Thyroid gland (tissue), 4 donors: Measurements from ENCODE around the gene SP140. TPM values are rescaled to one million over a fixed set of nuclear protein-coding genes. Genes with fewer than 3 reads are reported as not detected.
"Not testable (repeated sequence)": the region's sequence is repeated elsewhere in the genome, so short reads cannot be mapped to it uniquely, and the experiment has no call there.

Experiments
- DNase-seq, 2 donors: peaks; one replicate each; pipeline ENCODE4 v3.0.0-alpha.2; 2019
- H3K27ac ChIP-seq, 3 donors: fragments of 200-600 bp; sonication (generic); 1 replicate in 2 of 3; 2 replicates in 1 of 3; pipeline ENCODE4 v1.5.1; 2016 to 2019; ENCODE audit warnings: mild to moderate bottlenecking in 1 of 3, moderate library complexity in 1 of 3
- H3K27me3 ChIP-seq: fragments of 200-600 bp; sonication (generic); one replicate; pipeline ENCODE4 v1.5.1; 2019
- H3K36me3 ChIP-seq, 2 donors: fragments of 200-600 bp; sonication (generic); one replicate each; pipeline ENCODE4 v1.5.1; 2016 to 2019
- H3K4me1 ChIP-seq, 2 donors: fragments of 200-600 bp; sonication (generic); one replicate each; pipeline ENCODE4 v1.5.1; 2017 to 2019
- H3K4me3 ChIP-seq, 3 donors: fragments of 200-600 bp; sonication (generic); replicated peaks in 1 of 3; 1 replicate in 2 of 3; 2 replicates in 1 of 3; pipeline ENCODE4 v1.5.1; 2016; ENCODE audit warnings: mild to moderate bottlenecking in 1 of 3
- H3K9me3 ChIP-seq: fragments of 200-600 bp; sonication (generic); one replicate; pipeline ENCODE4 v1.5.1; 2017
- POLR2A ChIP-seq, 2 donors: fragments of 450-650 bp; IDR thresholded peaks; one replicate each; pipeline ENCODE4 v1.6.1; 2017; ENCODE audit warnings: antibody characterized with exemption in 2 of 2, mild to moderate bottlenecking in 2 of 2, moderate library complexity in 1 of 2
- WGBS, 2 donors: methylation state at CpG; one replicate each; pipeline ENCODE4 v1.1.5; 2017; 5-methylcytosine and 5-hydroxymethylcytosine counted together
- intact Hi-C: fragments of 100-400 bp; cut with DNase I; formaldehyde crosslinking; loops from one replicate; pipeline ENCODE4 v1.15.1; 2023
- total RNA-seq, 4 donors: library from RNA; depleted of rRNA; stranded (reverse); fragments of >200 nt; gene quantifications; one replicate each; pipeline ENCODE4 v1.2.3, GENCODE V29; 2016
- TF ChIP-seq, protein P1 (sequence below), 6 experiments: fragments of 200-600 bp in 3 of 6; fragments of 450-650 bp in 3 of 6; sonication (generic) in 3 of 6; IDR thresholded peaks; one replicate each; pipeline ENCODE4 v1.5.1; 2016 to 2019; ENCODE audit warnings: antibody characterized with exemption in 6 of 6, mild to moderate bottlenecking in 2 of 6, inconsistent platforms in 1 of 6, moderate library complexity in 1 of 6

Gene SP140
- total RNA-seq, 4 donors from 2014 or later, result 0.58 to 1.2 (median 0.95) TPM

DNA sequence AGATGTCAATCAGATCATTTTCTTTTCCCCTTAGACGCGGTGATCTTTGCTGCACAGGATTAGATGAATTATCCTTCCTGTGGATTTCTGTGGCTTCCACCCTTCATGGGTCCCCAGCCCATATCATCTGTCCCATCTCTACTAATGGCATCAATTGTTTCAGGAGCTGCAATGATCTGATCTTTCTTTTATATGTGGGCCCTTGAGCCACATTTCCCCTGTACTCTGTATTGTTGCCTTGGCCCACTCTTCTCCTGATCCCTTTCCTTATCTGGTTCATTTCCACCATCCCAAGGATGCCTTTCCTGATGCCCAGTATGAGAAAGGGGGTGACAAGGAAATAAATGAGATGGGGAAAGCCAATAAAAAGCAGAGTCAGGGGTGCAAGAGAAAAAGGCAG lies 24.7 kb downstream of the SP140 start:
- WGBS, 2 donors, result 62 to 71% methylated on average over 2 of the region's 2 CpGs
- no peaks in the 10 kb centered on the region for H3K4me1 ChIP-seq
- TF ChIP-seq POLR2A (IDR thresholded peaks at IDR 0.05), result no peak
- TF ChIP-seq, protein P1, sequence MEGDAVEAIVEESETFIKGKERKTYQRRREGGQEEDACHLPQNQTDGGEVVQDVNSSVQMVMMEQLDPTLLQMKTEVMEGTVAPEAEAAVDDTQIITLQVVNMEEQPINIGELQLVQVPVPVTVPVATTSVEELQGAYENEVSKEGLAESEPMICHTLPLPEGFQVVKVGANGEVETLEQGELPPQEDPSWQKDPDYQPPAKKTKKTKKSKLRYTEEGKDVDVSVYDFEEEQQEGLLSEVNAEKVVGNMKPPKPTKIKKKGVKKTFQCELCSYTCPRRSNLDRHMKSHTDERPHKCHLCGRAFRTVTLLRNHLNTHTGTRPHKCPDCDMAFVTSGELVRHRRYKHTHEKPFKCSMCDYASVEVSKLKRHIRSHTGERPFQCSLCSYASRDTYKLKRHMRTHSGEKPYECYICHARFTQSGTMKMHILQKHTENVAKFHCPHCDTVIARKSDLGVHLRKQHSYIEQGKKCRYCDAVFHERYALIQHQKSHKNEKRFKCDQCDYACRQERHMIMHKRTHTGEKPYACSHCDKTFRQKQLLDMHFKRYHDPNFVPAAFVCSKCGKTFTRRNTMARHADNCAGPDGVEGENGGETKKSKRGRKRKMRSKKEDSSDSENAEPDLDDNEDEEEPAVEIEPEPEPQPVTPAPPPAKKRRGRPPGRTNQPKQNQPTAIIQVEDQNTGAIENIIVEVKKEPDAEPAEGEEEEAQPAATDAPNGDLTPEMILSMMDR (IDR thresholded peaks at IDR 0.05), result no peak

DNA sequence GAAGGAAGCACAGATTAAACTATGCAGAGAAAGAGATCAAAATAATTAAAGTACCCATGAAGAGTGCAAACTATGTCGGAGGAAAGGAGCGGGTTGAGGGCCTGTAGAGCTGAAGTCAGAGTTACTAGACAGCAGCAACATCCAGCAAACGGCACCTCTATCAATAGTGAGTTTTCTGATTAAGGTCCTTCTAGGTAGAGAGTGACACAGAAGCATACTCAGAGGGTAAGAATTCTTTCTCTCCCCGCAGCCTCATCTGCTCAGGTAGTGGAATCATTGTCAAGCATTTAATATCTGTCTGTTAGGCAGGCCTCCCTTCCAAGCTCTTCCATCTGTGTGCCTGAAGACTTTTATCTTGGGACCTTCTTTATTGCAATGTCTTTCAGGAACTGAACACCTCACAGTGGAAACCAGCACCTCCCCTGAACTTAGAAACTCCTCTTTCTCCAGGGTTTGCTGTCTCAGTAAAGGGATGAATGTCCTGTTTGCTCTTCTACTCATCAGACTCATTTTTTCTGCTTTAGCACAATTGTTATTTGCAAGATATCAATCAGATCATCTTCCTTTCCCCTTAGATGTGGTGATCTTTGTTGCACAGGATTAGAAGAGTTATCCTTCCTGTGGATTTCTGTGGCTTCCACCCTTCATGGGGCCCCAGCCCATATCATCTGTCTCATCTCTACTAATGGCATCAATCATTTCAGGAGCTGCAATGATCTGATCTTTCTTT lies 28.8 kb downstream of the SP140 start:
- DNase-seq, result no peak
- H3K4me1 ChIP-seq, result no peaks in the 10 kb centered on the region
- H3K9me3 ChIP-seq, result no peaks in the 10 kb centered on the region
- intact Hi-C loops, result no loop called here
- no peaks in the 10 kb centered on the region for H3K27me3 ChIP-seq
- H3K36me3 ChIP-seq, result no peaks in the 10 kb centered on the region
- H3K27ac ChIP-seq, result no peak overlapping the region
- no peak for TF ChIP-seq POLR2A (IDR thresholded peaks at IDR 0.05)
- TF ChIP-seq, protein P1 (IDR thresholded peaks at IDR 0.05), result no peak
- 78 to 83% methylated on average over 4 of the region's 4 CpGs for WGBS, 2 donors
- no peak overlapping the region for H3K4me3 ChIP-seq

More for the DNA sequence above, 24.7 kb downstream of the SP140 start:
- intact Hi-C loops, result no loop called here
- H3K27ac ChIP-seq, result no peak overlapping the region
- H3K9me3 ChIP-seq, result no peaks in the 10 kb centered on the region
- no peaks in the 10 kb centered on the region for H3K27me3 ChIP-seq
- H3K36me3 ChIP-seq, result no peaks in the 10 kb centered on the region
- DNase-seq, result no peak
- H3K4me3 ChIP-seq, result no peak overlapping the region

DNA sequence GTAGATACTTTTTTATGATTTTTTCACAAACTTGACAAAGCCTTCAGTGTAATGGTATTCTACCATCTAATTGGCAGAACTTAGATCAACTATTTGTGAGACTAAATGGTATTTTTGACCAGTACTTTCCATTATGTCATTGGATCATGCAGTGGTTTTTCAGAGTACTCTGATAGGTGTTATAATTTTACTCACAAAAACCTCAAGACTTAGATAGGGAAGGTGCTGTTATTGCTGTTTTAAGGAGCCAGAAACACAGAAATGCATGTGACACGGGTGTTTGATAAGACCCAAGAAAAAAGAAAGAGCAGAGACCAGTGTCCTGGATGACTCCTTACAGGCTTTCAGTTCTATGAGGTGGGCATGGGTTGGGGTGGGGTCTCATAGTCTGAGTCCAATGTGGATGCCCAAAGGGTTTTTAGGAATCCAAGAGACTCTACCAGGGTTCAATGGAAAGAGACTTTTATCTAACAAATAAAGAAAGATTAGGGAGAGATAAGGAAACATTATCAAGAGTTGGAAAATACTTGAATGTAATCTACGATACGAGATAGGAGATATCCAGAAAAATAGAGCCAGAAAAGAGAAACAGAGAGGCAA lies 31.3 kb downstream of the SP140 start:
- DNase-seq, result no peak
- Histone ChIP-seq H3K36me3 (no peaks in the 10 kb centered on the region), H3K9me3 (no peaks in the 10 kb centered on the region), H3K27ac (no peak overlapping the region), H3K27me3 (no peaks in the 10 kb centered on the region), H3K4me1 (no peaks in the 10 kb centered on the region), H3K4me3 (no peak overlapping the region)
- TF ChIP-seq, protein P1 (IDR thresholded peaks at IDR 0.05), result no peak
- no peak for TF ChIP-seq POLR2A (IDR thresholded peaks at IDR 0.05)
- intact Hi-C loops, result no loop called here
- 88 to 94% methylated on average over 3 of the region's 3 CpGs for WGBS, 2 donors

DNA sequence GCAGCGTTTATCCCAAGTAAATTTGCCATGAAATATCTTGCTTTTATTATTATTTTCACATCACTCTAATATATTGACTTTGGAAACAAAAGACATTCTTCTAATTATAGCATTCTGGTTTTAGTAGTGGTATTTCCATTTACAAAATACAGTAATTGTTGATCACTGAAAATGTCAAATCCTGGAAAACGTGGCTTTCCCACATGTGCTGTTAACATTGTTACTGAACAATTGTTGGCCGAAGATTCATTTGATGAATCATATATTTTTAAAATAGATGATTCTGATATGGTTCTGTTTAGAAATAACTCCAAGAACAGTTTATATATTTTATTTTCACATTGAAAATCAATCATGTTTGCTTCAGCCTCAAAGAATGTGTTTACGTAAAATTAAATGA lies 32.9 kb downstream of the SP140 start:
- no peaks in the 10 kb centered on the region for H3K4me1 ChIP-seq
- DNase-seq, result no peak
- WGBS, 2 donors, result 72 to 82% methylated on average over 4 of the region's 4 CpGs
- H3K36me3 ChIP-seq, result no peaks in the 10 kb centered on the region
- intact Hi-C loops, result no loop called here
- no peak overlapping the region for H3K4me3 ChIP-seq
- no peaks in the 10 kb centered on the region for H3K9me3 ChIP-seq
- no peak overlapping the region for H3K27ac ChIP-seq
- no peaks in the 10 kb centered on the region for H3K27me3 ChIP-seq
- no peak for TF ChIP-seq POLR2A (IDR thresholded peaks at IDR 0.05)
- TF ChIP-seq, protein P1 (IDR thresholded peaks at IDR 0.05), result no peak

DNA sequence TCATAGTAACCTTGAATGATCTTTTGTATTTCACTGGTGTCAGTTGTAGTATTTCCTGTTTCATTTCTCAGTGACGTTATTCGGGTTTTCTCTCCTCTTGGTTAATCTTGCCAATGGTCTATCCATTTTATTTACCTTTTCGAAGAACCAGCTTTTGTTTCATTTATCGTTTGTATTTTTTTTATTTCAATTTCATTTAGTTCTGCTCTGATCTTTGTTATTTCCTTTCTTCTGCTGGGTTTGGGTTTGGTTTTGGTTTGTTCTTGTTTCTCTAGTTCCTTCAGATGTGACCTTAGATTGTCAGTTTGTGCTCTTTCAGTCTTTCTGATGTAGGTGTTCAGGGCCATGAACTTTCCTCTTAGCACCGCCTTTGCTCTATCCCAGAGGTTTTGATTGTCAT lies 36.7 kb downstream of the SP140 start:
- H3K27ac ChIP-seq, result no peak overlapping the region
- H3K9me3 ChIP-seq, result no peaks in the 10 kb centered on the region
- no peak overlapping the region for H3K4me3 ChIP-seq
- no peaks in the 10 kb centered on the region for H3K27me3 ChIP-seq
- no peaks in the 10 kb centered on the region for H3K4me1 ChIP-seq
- intact Hi-C loops, result no loop called here
- no peaks in the 10 kb centered on the region for H3K36me3 ChIP-seq
- TF ChIP-seq POLR2A (IDR thresholded peaks at IDR 0.05), result no peak
- TF ChIP-seq, protein P1 (IDR thresholded peaks at IDR 0.05), result no peak
- no peak for DNase-seq
- 86 to 90% methylated on average over 5 of the region's 5 CpGs for WGBS, 2 donors

DNA sequence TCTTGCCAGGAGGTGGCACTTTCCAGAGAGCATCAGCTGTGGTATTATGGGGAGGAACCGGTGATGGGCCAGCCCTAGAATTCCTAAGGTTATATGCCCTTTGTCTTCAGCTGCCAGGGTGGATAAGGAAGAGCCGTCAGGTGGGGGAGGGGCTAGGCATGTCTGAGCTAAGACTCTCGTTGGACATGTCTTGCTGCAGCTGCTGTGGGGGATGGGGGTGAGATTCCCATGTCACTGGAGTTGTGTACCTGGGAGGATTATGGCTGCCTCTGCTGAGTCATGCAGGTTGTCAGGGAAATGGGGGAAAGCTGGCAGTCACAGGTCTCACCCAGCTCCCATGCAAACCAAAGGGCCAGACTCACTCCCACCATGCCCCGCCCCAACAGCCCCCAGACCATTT lies 39.4 kb downstream of the SP140 start:
- H3K27ac ChIP-seq, H3K27me3 ChIP-seq, H3K9me3 ChIP-seq, DNase-seq, H3K4me3 ChIP-seq, H3K4me1 ChIP-seq, H3K36me3 ChIP-seq, intact Hi-C loops: not testable (repeated sequence)
- 56 to 64% methylated on average over 4 of the region's 4 CpGs for WGBS, 2 donors
